ENCODE measurements around the gene SNRNP200.
"Not testable (repeated sequence)": the region's sequence is repeated elsewhere in the genome, so short reads cannot be mapped to it uniquely, and the experiment has no call there.

SNRNP200 gene

DNA sequence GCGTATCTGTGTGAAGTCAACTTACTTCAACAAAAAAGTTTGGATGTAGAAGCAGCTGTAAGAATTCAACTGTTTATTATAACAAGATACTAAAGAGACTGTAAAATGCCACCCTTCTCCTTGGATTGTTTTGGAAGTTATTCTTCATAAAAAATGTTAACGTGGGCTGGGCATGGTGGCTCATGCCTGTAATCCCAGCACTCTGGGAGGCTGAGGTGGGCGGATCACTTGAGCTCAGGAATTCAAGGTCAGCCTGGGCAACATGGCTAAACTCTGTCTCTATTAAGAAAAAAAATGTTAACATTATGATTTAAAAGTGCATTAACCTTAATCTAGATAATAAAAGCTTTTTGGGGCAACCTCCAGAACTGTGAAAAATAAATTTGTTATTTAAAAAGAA, 31.6 kb downstream of the SNRNP200 start:
- no peak for DNase-seq

DNA sequence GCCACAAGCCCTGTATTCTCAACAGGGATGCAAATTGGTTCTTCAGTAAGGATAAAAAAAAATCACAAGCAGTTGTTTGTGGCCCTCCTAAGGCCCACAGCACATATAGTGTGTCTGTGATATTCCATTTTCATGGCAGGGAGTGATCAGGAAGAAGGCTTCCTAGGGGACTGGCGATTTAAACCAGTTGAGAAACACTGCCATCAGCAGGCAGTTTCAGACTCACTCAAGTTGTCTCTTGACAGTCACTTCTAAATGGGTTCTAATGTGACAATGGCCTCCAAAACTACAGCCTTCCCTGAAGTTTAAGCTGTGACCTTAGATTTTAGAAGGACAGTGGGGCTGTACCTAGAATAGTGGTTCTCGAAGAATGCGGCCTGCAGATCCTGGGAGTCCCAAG, 33.4 kb downstream of the SNRNP200 start:
- no peak for DNase-seq

DNA sequence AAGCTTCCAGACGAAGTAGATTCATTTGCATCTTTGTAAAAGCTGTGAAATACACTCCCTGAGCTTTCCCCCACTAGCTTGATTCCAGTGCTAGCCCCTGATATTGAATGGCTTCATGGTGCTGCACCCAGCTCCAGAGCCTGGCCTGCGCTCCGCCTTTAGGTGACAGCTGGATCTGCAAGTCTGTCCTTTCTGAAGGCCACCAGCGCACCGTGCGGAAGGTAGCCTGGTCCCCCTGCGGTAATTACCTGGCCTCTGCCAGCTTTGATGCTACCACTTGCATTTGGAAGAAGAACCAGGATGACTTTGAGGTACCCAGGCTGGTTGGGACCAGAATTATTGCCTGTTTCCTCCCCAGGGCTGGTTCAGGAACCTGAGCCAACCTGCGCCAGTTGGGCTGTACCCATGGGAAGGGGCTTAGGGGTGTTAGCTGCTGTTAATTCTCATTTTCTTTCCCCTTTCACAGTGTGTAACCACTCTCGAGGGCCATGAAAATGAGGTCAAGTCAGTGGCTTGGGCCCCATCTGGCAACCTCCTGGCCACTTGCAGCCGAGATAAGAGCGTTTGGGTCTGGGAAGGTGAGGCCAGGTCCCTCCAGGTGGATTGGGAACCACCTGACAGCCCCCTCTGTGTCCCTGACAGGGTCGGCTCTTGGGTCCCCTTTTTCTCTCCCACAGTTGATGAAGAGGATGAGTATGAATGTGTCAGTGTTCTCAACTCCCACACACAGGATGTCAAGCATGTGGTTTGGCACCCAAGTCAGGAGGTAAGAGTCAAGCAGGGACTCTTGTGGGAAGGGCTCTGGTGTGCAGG, 38.0 kb downstream of the SNRNP200 start:
- DNase-seq: no peak

DNA sequence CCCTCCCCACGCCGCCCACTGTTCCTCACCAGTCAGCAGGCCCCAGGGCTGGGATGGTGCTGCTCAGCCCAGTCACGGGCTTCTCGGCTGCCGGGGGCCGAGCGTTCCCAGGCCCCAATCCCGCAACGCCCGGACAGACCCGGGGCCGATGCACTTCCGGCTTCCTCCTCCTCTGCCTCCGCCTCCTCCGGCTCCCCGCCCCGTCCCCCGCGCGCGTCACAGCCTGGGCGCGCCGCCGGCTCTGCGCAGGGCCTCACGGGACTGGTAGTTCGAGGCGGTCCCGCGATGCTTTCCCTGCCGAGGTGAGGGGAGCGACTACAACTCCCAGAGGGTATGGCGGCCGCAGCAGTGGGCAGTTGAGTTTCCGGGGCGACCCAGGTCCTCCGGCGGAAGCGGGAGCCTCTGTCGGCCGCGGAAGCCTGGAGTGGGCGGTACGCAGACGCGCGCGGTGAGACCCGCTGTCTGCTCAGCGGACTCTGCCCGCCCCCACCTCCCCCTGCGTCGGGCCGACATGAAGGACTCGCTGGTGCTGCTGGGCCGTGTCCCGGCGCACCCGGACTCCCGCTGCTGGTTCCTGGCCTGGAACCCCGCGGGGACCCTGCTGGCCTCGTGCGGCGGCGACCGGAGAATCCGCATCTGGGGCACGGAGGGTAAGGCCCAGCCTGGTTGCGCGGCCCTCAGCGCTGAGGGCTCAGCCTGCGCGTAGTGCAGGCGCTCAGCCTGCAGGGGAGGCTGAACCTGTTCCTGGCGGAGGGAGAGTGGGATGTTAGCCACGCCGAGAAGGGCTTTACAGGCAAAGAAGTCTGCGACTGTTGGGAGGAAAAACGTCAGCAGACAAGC, 39.3 kb downstream of the SNRNP200 start, which contains the start of the genes CIAO1 and TMEM127:
Gene CIAO1 (plus strand): TSS at position 386 of the 840 bp plus-strand sequence. CDS start 126 bp downstream, at position 512.
Gene TMEM127 (minus strand): TSS at position 158 of the 840 bp plus-strand sequence. CDS start 616 bp downstream, outside the sequence.
- peak; percentile 90 for DNase-seq

DNA sequence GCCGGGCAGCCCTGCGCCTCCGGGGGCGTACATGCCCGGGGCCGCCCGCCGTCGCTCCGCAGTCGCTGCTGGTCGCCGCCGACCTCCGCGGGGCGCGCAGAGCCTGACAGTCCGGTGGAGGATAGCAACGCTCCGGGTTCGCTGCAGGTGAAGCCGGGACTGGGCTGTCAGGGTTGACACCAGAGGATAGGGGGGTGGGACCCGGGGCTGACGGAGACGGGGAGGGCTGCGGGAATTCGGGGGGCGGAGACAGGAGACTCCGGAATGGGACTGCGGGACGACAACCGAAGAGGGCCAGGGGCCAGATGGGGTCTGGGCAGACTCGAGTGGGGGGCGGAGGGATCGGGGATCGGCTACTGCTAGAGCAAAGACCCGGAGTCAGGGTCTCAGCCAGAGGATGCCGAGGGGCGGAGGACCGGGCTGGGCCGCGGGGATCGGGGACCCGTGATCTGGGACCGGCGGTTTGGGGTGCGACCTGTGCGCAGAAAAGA, 40.0 kb downstream of the SNRNP200 start:
- DNase-seq: no peak

DNA sequence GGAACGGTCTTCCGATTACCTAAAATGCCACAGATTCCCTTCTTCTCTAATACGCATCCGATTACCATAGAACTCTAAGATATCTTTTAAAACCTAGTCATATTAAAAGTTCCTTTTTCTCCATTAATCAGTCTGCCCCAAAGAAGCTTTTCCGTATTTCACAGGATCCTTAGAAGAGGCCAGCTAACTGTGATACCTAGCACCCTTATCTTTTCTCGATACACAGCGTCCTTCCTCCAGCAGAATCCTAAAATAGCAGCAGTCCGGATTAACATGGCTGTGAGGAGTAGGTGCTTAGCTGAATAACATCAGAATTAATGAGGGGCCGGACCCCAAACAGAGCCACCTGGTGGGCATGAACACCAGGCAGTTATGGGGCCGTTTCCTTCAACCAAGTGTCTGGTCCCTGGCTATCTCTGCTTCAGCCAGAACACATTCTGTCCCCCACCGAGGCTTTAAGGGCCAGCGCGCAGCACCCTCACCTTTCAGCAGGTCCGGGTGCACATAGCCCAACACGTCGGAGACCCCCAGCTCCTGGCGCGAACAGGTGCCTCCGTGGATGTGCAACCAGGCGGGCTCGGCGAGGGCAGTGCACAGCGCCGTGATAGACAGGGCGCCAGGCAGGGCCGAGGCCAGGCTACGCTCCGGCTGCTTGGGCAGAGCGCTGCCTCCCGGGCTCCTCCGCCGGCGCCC, 40.5 kb downstream of the SNRNP200 start:
- DNase-seq: no peak

DNA sequence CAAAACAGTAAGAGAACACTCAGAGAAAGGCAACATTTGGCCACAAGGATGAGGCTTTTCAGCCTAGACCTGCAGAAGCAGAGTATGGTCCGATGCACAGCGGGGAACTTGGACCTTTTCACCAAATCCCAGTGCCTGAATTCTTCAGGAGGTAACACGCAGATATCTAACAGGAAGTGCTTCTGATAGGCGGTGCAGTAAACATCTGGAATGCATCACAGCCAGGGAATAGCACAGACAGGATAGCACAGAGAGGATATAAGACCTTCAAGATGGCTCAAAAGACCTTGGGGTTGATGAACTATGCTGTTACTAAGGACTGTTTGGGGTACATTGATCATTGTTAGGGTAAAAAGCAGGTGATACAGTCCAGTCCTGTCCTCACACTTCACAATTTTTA, 41.3 kb downstream of the SNRNP200 start:
- DNase-seq: no peak

DNA sequence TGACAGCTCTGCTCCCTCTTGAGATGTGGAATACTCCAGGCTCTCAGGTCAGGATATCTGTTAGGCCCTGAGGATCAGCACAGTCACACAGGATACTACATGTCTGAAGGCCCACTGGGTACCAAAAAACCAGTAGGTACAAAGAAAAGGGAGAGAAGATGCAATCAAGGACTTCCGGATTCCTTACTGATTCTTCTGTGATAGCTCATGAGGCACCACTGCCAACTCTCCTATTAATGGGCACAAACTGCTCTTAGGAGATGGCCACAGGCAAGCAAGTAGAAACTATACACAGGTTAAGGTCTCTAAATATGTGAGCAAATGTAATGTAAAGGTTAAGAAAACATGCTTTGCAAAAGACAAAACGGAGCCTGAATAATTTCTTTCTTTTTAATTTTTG, 43.0 kb downstream of the SNRNP200 start:
- DNase-seq: no peak

DNA sequence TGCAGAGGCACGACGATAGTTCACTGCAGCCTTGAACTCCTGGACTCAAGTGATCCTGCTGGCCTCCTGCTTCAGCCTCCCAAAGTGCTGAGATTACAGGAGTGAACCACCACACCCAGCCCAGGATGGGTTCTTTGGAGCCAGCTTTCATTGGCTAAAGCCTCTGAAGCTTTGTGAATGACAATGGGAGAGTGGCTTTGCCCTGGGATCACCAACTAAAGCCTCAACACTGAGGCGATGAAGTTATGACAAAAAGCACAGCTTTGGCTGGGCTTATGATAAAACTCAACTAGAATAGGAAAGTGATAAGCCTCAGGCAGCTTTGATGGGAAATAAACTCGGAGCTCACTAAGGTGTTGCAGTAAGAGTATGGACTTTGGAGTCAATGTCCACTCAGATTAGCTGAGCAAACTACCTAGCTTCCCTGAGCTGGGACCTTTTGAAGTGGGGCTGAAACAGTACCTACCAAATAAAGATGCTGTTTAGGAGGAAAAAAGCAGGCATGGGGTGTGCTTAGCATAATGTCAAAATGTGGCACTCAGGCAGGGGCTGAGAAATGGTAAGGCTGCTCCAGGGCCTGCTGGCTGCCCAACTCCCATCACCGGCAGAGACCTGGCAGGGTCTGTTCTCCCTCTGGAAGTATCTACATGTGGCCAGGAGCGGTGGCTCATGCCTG, 43.9 kb downstream of the SNRNP200 start:
- no peak for DNase-seq

DNA sequence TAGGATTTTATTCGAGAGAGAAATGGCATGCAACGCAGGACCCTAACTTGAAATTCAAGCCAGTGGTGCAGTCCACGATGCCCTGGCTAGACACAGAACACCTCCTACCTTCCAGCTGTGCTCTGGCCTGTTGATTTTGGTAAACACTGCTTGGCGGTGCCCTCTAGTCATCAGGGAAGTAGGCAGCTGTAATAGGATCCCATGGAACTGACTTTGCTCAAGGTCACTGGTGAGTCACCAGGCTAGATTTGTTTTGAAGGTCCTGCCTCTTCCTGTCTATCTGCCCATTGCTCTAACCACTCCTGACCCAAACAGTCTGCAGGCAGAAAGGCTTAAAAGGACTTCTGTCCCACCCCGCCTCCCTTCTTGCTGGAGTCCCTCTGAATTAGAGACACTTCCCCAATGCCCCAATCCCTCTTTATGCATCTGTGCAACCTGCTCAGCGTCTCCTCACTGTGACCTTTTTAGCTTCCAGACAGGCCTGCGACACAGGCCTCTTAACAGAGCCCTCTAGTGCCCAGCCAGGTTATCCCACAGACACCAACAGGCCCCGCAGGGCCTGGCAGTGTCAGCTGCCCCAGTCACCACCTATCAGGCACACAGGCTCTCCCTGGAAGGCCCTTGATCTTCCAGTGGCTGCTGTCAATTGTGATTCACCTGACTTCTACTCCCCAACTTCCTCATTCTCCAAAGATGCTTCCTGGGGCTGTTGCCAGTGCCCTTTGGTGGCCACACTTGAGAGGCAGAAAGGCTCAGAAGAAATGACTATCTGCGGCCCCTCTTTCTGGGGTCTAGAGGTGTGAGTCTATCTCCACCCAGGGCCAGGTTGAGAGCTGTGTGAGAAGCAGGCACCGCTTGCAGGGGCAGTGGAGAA, 44.7 kb downstream of the SNRNP200 start:
- no peak for DNase-seq

DNA sequence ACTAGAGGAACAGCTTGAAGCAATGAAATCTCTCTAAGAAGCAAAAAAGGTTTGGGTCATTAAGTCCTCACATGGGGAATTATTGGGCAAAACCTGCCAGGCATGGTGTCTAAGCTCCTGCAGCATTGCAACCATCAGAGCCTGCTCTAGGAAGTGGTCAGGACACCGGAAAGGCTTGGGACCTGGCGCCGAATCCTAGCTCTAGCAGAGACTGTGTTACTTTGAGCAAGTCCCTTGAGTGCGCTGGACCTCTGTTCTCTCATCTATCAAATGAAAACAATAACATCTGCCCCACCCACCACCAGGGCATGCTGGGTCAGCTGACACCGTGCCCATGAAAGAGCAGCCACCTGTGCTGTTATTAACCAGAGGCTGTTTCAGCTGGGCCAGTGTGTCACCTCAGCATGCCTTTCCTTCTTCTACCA, 45.8 kb downstream of the SNRNP200 start:
- DNase-seq: no peak

DNA sequence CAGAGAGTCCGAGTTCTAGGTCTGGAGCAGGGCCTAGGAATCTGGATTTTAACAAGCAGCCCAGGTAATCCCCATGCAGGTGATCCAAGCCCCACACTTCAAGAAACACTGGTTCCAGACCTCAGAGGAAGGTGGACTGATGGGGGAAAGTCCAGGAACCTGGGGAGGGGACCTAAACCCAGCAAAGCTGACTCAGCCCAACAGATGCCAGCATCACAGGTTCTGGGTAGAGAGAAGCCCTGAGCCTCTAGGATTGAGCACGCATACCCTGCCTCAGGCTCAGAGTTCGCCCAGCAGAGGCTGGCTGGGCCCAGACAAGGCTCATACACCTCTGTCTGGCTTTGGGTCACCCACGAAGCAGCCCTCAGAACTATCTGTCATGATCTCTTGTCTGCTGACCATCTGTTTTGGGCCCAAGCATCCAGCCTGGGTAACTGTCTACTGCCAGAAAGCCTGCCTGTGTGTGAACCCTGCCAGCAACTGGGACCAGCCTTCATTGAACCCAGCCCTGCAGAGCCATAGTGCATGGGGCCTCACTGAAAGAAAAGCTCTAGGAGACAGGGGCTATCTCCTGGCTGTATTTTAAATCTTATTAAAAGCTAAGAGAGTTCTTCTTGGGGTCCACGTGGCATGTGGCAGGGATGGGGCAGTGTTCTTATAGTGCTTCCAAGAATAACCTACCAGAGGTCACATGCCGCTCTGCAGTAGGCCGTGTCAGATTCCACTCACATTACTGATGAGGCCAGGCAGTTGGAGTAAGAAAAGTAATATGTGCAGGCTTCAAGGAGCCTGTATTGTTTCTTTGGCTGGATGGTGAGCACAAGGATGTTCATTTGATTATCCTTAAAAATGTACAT, 47.0 kb downstream of the SNRNP200 start:
- DNase-seq: no peak

DNA sequence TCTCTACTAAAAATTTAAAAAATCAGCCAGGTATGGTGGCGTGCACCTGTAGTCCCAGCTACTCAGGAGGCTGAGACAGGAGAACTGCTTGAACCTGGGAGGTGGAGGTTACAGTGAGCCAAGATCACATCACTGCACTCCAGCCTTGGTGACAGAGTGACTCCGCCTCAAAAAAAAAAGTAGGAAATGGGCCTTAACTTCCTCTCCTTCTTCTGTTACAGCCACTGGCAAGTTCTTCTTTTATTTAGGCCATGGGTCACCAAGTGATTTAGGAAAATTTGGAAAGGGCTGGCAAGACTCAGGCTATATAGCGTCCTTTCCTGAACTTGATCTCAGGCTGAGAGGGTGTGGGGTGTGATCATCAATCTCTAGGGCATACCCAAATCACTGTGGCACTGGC, 47.6 kb downstream of the SNRNP200 start:
- not testable (repeated sequence) for DNase-seq

DNA sequence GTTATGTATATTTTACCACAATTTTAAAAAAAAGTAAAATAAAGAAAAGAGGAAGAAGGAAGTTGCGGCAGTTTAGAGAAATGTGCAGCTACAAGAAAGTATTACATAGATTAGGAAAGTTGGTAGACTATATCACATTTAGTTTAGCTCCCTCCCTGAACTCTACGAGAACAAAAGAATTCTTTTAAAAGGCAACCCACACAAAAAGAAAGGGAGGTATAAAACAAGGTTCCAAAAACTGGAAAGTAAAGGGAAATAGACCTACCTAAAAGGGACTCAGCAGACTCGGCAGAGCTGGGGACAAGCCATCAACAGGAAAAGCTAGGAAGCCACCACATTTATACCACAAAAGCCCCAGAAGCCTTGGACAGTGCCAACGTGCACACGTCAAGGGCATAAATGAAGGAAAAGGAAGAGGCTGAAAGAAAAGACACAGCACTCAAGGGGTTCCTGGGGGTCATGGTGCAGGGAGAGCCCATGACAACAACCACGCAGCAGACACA, 48.7 kb downstream of the SNRNP200 start:
- DNase-seq: no peak

DNA sequence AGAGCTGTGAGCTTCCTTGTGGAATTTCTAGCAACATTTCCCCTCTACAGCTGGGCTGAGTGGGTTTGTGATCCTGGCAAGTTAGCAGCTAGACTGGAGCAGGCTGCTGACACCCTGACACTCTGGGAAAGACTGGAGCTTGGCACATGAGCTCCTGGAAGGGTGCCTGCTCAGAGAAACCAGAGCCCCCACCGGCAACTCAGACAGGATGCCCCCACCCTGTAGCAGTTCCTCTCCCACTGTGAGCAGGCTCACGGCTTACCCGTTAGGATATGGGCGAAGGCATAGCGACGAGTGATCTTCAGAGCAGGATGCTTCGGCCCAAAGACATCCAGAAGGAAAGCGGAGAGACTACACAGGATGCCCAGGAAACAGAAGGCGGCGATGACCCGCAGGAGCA, 50.8 kb downstream of the SNRNP200 start:
- DNase-seq: no peak

DNA sequence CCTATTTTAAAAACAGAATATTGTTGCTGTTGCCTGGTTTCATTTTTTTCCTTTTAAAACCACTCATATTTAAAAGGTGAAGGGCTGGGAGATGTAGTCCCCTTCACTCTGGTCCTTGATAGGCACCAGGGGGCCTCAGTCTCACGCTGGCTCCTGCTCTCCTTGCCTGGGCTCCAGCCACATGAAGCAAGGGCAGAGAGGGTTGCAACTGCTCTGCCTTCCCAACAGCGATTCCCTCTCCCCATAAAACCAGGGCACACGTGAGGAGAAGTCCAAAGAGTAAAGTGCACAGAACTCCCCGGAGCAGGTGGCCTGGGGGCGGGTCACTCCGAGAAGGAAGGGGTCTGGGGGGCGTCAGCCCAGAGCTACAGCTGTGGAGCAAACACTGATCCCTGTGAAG, 52.3 kb downstream of the SNRNP200 start:
- DNase-seq: no peak

DNA sequence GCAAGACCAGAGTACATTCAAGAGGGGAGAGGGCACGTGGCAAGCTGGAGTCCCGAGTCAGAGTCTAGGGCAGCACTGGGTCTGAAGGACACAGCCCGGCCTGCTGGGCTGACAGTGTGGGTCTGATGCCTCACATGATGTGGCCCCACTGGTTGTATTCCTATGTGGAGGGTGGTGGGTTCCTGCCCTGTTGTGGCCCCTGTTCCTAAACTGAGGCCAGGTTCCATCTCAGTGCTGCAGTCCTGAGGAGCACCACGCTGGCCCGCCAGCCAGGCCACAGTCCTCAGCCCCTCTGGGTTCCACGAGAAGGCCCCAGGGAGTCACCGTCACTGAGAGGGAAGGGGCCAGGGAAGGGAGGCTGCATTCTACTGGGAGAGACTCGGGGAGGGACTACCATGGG, 52.8 kb downstream of the SNRNP200 start:
- DNase-seq: no peak

DNA sequence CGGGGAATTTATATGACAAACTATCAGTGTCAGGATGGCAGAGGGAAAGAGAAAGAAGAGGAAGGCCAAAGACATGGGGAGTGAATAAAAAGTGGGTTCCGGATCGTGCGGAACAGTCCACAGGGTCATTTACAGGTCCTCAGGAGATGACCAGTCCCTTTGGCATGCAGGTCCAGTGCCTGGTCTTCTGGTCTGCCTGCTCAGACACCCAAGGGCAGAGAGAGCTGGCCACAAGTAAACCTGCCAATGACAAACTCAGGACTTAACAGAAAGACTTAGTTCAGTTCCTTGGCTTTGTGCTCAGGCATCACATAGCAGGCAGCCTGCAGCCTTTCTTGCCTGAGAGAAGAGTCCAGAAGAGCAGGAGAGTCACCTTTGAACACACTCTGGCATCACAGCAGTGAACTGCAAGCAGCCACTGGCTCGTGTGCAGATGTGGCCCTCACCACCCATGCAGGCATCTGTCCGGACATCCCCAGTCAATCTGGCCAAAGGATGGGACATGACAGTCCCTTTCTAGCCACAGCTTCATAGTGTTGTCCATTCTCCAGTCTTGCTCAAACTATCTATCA, 53.5 kb downstream of the SNRNP200 start:
- DNase-seq: no peak

DNA sequence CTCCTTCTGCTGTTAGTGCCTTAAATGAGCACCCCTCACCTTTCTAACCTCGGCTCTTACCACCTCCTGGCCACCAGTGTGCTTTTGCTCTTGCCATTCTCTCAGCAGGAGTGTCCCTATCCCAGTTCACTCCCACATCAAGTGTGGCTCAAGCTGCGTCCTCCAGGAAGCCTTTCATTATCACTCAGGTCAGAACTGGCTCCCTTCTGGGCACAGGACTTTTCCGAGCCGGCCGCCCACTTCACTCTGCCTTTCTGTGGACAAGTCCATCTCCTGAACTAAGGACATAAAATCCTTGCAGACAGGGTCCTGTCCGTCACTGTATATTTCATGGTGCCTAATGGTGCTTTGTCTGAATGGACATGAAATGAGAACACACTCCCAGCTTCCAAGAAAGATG, 55.2 kb downstream of the SNRNP200 start:
- DNase-seq: no peak

DNA sequence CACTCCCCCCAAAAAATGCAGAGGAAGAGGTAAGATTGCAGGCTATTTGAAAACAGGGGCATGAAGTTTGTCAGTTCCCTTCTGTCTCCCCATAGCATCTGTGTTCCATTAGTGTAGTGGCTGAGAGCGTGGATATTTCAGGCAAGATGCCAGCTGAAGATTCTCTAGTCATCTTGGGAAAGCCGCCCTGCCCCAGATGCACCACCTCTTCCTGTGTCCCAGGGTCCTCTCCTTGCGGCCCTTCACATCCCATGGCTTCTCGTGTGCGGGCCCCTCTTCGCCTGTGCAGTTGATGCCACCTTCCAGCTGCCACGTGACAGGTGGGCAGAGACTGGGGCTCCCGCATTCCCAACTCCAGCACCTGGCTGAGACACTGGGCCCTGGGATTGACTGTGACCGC, 55.7 kb downstream of the SNRNP200 start:
- DNase-seq: no peak
